ENCODE results near the gene FAM118A.
"Not testable (repeated sequence)": the region's sequence is repeated elsewhere in the genome, so short reads cannot be mapped to it uniquely, and the experiment has no call there.

The FAM118A gene

GRCh38 chr22:45332001-45332400, 22.3 kb downstream of the FAM118A start:
- DNase-seq, result no peak

DNA sequence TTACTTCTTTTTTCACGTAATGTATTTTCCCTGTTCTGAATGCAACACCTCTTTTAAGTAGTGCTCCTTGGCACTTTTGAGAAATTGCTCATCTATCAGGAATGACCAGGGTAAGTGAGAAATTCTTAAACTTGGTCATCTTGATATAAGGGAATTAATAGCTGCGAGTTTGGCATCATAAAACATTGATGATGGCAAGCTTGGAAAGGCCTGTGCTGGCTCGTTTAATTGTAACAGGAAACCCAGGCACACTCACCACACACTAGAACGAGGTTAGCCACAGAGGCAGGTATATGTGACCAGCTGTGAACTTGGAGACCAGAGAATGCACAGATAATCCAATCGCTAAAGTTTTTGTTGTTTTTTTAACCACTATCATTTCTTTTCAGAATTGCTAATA, 24.3 kb downstream of the FAM118A start:
- DNase-seq, result no peak

- DNase-seq, result no peak
These were observed 24.8 kb downstream of the FAM118A start for GRCh38 chr22:45334528-45334927.

DNA sequence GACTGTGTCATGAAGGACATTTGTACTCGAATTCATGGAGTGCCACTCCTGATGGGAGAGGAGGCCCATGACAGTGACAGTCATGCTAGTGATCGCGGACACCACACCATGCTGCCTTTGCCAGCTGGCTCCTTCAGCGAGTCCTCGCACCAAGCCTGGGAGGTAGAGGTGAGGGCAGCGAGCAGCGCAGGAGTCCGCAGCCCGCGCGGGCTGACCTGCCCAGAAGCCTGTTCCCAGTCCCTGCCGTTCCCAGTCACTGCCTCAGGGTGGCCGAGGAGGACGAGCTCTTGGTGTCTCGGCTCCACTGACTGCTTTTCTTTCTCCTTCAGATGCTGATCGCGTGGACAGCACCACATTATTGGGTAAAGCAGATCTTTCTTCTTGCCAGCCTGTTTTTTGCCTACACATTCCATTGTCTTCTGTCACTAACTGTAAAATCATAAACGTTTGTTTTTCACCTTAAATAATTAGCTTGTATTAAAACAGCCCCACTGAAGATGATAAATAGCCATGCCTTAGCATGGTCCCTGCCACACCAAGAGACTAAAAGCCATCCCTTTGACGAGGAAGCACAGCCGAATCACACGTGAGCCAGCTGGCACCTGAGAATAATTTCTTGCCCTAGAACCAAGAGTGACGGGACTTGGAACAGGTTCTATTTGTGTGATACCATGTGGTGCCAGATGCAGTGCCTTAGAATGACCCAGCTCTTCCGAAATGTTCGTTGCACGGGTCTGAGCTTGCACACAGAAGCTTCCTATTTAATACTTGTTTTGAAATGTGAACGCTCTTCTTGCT, 25.5 kb downstream of the FAM118A start:
- DNase-seq, result no peak

DNA sequence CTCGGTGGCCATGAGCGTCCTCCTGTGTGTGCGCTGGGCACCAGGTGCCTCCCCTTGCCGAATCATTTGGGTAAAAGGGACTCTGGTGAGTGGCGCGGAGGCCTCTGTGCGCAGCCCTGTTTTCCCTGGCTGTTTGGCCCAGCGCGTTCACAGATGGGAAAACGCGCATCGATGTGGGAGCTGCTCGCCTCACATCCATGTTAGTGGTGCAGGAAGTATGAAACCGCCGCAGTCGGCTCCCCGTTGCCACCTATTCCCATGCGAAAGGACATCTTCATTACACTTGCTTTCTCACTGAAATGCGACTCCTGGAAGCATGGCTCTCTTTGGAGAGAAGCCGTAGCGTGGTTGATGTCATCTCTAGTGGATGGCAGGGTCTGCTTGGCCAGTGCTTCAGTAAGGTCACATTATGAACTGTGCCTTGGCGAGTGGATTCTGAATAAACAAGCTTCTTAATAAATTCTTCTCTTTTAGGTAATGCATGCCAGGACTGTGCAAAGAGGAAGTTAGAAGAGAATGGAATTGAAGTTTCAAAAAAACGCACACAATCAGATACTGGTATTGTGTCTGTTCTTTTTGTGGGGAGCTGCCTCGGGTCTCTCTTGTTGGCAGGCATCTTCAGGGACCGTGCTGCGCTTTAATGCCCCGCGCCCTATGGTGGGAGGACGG, 26.3 kb downstream of the FAM118A start:
- DNase-seq, result no peak

DNA sequence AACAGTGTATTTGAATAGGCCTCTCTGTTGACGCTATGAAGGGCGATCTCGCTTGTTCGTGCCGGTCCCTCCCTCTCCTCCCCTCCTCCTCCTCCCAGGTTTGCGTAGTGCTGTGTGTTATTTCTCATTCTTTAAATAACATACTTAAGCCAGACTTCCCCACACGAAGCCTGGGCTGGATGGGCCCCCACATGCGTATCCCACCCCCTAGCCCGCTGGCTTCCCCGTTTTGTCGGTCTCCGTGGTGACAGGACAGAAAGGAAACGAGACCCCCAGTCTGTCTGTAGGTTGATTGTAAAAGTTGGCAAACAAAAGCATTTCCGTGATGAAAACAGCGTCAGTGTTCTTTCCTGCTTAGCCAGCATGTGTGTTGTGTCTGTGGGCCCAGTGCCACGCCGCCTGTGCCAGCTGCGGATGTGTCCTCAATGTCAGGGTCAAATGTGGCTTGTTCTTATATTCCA, 27.3 kb downstream of the FAM118A start:
- no peak for DNase-seq

GRCh38 chr22:45337536-45337935, 27.8 kb downstream of the FAM118A start:
- no peak for DNase-seq

- DNase-seq, result no peak
These were observed 29.1 kb downstream of the FAM118A start for GRCh38 chr22:45338795-45339194.

DNA sequence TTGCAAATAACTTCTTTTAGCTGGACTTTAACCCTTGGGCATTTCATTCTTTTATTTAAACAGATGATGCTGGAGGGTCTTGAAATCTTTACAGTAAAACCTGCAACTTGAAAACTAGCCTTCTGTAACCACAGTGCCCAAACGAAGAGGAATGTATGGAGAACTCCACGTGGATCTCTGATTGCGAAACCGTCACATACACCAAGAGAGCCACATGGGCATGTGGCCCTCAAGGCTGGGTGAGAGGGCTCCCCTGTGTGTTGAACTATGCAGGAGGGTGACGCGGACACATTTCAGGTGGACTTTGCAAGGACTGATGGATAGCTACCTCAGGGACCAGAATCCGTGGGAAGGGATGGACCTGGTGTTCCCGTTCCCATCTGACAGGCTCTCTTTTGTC, 30.6 kb downstream of the FAM118A start:
- no peak for DNase-seq

DNA sequence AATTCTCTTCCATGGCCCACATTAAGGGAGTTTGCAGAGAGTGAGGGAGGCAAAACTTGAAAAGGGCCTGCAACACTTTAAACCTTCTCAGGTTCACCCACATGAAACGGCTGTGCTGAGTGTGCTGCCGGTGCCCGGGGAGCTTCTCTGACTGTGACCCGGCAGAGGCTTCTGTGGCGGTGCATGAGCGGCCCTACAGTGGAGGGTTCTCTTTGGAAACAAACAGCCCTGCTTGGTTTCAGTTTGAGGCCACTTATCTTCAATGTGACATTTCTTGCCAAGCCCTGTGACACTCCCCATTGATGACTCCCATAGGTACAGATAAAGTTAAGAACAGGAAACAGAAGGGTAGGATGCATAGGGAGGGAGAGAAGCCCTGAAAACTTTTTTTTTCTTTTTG, 31.8 kb downstream of the FAM118A start:
- DNase-seq, result no peak

- DNase-seq, result no peak
These were observed 33.4 kb downstream of the FAM118A start for GRCh38 chr22:45343143-45343542.

GRCh38 chr22:45344334-45344733, 34.6 kb downstream of the FAM118A start:
- no peak for DNase-seq

GRCh38 chr22:45349916-45350315, 40.2 kb downstream of the FAM118A start:
- no peak for DNase-seq

DNA sequence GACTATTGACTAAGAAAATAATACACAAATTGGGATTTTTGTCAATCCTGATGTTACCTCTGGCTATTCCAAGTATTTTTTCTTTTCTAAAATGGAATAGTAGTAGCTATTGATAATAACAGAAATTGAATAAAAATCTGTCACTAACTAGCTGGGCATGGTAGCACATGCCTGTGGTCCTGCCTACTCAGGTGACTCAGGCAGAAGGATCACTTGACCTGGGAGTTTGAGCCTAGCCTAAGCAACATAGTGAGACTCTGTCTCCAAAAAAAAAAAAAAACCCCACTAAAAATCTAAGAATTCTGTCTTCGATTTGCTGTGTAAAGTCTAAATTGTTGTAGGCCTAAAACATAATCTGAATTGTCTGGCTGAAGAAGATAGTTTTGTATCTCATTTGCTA, 42.2 kb downstream of the FAM118A start:
- no peak for DNase-seq

DNA sequence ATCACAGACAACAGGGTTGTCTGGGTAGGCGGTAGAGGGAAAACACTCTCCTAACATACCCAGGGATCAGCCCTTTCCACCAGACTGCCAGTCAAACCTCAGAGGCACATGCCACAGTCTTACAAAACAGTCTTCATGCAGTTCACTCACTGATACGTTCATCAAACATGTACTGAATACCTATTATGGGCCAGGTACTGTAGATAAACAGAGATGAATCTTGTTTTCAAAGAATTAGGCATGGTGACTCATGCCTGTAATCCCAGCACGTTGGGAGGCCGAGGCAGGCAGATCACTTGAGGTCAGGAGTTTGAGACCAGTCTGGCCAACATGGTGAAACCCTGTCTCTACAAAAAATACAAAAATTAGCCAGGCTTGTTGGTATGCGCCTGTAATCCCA, 43.0 kb downstream of the FAM118A start:
- DNase-seq, result not testable (repeated sequence)

GRCh38 chr22:45353786-45354185, 44.1 kb downstream of the FAM118A start:
- no peak for DNase-seq

DNA sequence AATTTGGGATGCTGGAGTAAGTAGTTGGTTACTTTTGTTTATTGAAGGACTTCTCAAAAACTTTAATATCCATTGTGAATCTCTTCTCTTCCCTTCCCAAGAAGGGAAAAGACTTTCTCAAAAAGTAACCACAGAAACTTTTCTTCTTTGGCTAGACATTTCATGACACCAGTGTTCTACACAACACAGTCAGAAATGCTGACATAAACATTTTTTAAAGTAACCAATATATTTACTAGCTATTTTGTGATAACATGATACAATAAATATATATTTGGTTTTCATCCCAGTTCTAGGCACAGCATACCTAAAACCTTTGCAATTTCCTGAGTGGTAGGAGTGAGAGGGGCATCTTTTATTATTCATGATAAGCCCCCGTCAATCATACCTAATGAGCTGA, 47.8 kb downstream of the FAM118A start:
- DNase-seq, result no peak

DNA sequence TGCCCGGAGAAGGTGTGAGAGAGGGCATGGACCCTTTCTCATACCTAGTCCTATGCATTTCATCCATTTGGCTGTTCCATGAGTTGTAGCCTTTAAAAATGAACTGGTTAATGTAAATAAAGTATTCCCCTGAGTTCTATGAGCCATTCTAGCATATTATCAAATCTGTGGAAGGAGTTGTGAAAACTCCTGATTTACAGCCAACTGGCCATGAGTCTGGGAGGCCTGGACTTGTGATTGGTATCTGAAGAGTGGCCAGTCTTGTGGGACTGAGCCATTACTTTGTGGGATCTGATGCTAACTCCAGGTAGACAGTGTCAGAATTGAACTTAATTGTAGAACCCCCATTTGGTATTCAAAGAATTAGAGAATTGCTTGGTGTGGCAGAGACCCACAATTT, 48.4 kb downstream of the FAM118A start:
- peak; percentile 11 for DNase-seq

- no peak for DNase-seq
These were observed 49.9 kb downstream of the FAM118A start for GRCh38 chr22:45359627-45360026.

- DNase-seq, result no peak
These were observed 57.0 kb downstream of the FAM118A start for GRCh38 chr22:45366713-45367112.

GRCh38 chr22:45373592-45373991, 63.9 kb downstream of the FAM118A start:
- not testable (repeated sequence) for DNase-seq

- no peak for DNase-seq
These were observed 66.3 kb downstream of the FAM118A start for GRCh38 chr22:45376009-45376408.

DNA sequence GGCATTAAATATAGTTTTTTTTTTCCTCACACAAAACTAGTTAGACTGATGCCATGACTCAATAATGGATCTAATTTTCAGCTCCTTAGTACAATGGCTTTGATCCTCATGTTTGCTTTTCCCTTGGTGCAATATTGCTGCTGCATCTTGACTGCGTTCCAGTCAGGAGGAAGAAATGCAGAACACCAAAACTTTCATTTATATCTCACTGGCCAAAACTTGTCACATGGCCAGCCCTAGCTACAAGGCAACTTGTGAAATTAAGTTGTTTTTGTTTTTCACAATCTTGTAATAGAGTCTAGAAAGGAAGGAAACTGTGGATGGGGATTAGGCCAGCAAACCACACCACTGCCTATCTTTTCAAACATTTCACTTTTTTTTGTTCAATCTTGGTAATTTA, 67.0 kb downstream of the FAM118A start:
- DNase-seq, result no peak

DNA sequence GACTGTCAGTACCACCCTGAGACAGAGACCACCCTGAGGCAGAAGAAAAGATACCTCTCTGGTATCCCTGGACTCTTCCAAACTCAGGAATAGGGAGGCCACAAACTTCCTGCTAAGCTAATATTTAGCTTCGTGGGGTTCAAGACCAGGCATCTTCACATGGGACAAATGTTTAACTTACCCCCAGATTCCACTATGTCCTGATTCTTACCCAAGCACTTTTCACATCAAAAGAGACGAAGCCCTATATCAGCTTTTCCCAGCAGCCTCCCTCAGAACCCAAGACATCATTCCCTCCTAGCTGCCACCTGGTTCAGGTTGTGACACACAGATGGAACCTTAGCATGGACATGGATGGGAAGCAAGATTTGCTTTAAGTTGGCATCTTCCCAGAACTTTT, 71.6 kb downstream of the FAM118A start:
- no peak for DNase-seq

DNA sequence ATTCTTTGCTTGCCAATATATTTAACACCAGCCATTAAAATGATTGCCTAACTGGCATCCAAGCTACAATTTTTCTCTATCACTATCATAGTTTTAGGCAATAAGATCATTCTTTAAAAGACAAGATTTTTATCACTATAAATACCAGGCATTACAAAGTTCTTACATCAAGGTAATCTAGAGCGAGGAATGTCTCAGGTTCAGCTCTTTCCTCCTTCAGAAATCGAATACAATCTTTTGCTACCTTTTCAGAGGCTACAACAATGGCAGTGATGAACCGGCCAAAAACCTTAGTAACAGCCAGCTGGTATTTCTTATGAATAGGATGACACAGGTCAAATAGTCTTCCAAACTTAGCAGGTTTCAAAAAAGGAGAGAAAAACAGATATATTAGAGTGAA, 79.8 kb downstream of the FAM118A start:
- DNase-seq, result no peak
